GM23338 (cell line): ENCODE results near the gene GCN1. TPM values are rescaled to one million over a fixed set of nuclear protein-coding genes. Genes with fewer than 3 reads are reported as not detected.

Experiments used
- ATAC-seq: fragments of 200-7000 bp; cut with Tn5 transposase; 3 replicates; pipeline ENCODE4 v1.9.1; 2020
- DNase-seq: peaks from one replicate; pipeline ENCODE4 v3.0.0-alpha.2; 2015; ENCODE audit warnings: low spot score
- H2AFZ ChIP-seq: fragments of 200-600 bp; sonication (generic); 2 replicates; pipeline ENCODE4 v1.8.0; 2016; ENCODE audit warnings: antibody characterized with exemption, mild to moderate bottlenecking, moderate library complexity
- H3F3A ChIP-seq: fragments of 200-600 bp; sonication (generic); replicated peaks from 2 replicates; pipeline ENCODE4 v1.8.0; 2017; ENCODE audit warnings: antibody characterized with exemption, mixed run types, low read depth
- H3K27ac ChIP-seq: fragments of 200-600 bp; sonication (generic); 2 replicates; pipeline ENCODE4 v1.6.1; 2016; ENCODE audit warnings: low read depth
- H3K27me3 ChIP-seq: fragments of 200-600 bp; sonication (generic); 2 replicates; pipeline ENCODE4 v1.8.0; 2016; ENCODE audit warnings: mild to moderate bottlenecking, mixed run types, moderate library complexity; ENCODE audit not compliant: insufficient read depth
- H3K36me3 ChIP-seq: fragments of 200-600 bp; sonication (generic); 2 replicates; pipeline ENCODE4 v1.8.0; 2016; ENCODE audit warnings: mild to moderate bottlenecking; ENCODE audit not compliant: insufficient read depth
- H3K4me1 ChIP-seq: fragments of 200-600 bp; sonication (generic); 2 replicates; pipeline ENCODE4 v1.8.0; 2016; ENCODE audit warnings: mild to moderate bottlenecking, moderate library complexity; ENCODE audit not compliant: insufficient read depth
- H3K4me2 ChIP-seq: fragments of 200-600 bp; sonication (generic); 2 replicates; pipeline ENCODE4 v1.7.1; 2017; ENCODE audit warnings: mixed run types
- H3K4me3 ChIP-seq: fragments of 200-600 bp; sonication (generic); 2 replicates; pipeline ENCODE4 v1.6.1; 2016; ENCODE audit warnings: mixed run types
- H3K79me2 ChIP-seq: fragments of 200-600 bp; sonication (generic); replicated peaks from 2 replicates; pipeline ENCODE4 v1.8.0; 2017; ENCODE audit warnings: mild to moderate bottlenecking; ENCODE audit not compliant: insufficient read depth
- H3K9me2 ChIP-seq: fragments of 200-600 bp; sonication (generic); 2 replicates; pipeline ENCODE4 v1.8.0; 2017; ENCODE audit not compliant: insufficient read depth
- H4K20me1 ChIP-seq: fragments of 200-600 bp; sonication (generic); replicated peaks from 2 replicates; pipeline ENCODE4 v1.8.0; 2017; ENCODE audit warnings: mild to moderate bottlenecking; ENCODE audit not compliant: insufficient read depth
- H3K27ac Mint-ChIP-seq: 2 replicates; pipeline ENCODE4 v1.8.0; 2020; ENCODE audit warnings: inconsistent platforms, mild to moderate bottlenecking, moderate library complexity, mixed read lengths
- H3K27me3 Mint-ChIP-seq: 3 replicates; pipeline ENCODE4 v1.8.0; 2022; ENCODE audit warnings: low read depth, mild to moderate bottlenecking, moderate library complexity, mixed read lengths, inconsistent platforms; ENCODE audit not compliant: insufficient read depth, poor library complexity
- H3K36me3 Mint-ChIP-seq: 3 replicates; pipeline ENCODE4 v1.8.0; 2021; ENCODE audit warnings: low read depth, mild to moderate bottlenecking, inconsistent platforms, moderate library complexity, mixed read lengths
- H3K4me1 Mint-ChIP-seq: 3 replicates; pipeline ENCODE4 v1.8.0; 2020; ENCODE audit warnings: mild to moderate bottlenecking, inconsistent platforms, mixed read lengths
- H3K4me3 Mint-ChIP-seq: 3 replicates; pipeline ENCODE4 v1.8.0; 2021; ENCODE audit warnings: moderate library complexity, mild to moderate bottlenecking, inconsistent platforms, mixed read lengths
- H3K9me3 Mint-ChIP-seq: 3 replicates; pipeline ENCODE4 v1.8.0; 2020; ENCODE audit warnings: moderate library complexity, mild to moderate bottlenecking, inconsistent platforms, mixed read lengths
- CREB1 ChIP-seq: fragments of 250-450 bp; sonication (Bioruptor Pico); IDR thresholded peaks from 2 replicates; pipeline ENCODE4 v1.5.0; 2020; ENCODE audit warnings: low read depth, mild to moderate bottlenecking, moderate library complexity
- EZH2 ChIP-seq: fragments of 200-600 bp; sonication (generic); IDR thresholded peaks from one replicate; pipeline ENCODE4 v1.8.0; 2017; ENCODE audit warnings: antibody characterized with exemption, mild to moderate bottlenecking, low read depth; ENCODE audit not compliant: unreplicated experiment
- NANOG ChIP-seq: IDR thresholded peaks from 2 replicates; pipeline ENCODE4 v1.6.1; 2016; ENCODE audit warnings: antibody characterized with exemption, borderline replicate concordance
- REST ChIP-seq: IDR thresholded peaks from one replicate; pipeline ENCODE4 v1.6.1; 2018; ENCODE audit warnings: antibody characterized with exemption; ENCODE audit not compliant: unreplicated experiment
- ZNF114 ChIP-seq: fragments of 250-450 bp; sonication (Bioruptor Pico); IDR thresholded peaks from 2 replicates; pipeline ENCODE4 v1.5.0; 2020; ENCODE audit warnings: mild to moderate bottlenecking, moderate library complexity
- polyA plus RNA-seq: library from polyadenylated mRNA; unstranded; fragments of >200 nt; fragmentation: Nextera tagmentation; extraction: Ambion mirVana; gene quantifications from 2 replicates; pipeline ENCODE4 v1.2.1, GENCODE V29; 2016
- total RNA-seq: library from RNA; depleted of rRNA; stranded (reverse); fragments of >200 nt; shearing (Covaris generic); gene quantifications from 2 replicates; pipeline ENCODE4 v1.2.3, GENCODE V29; 2014
- TF ChIP-seq, protein P1 (sequence below): IDR thresholded peaks from 2 replicates; pipeline ENCODE4 v1.6.1; 2016; ENCODE audit warnings: antibody characterized with exemption
- TF ChIP-seq, protein P2 (sequence below), 2 experiments: fragments of 200-600 bp in 1 of 2; sonication (generic) in 1 of 2; conservative IDR thresholded peaks; 2 replicates each; pipeline versions ENCODE4 v1.5.1 to v1.6.1; 2016 to 2017; ENCODE audit warnings: antibody characterized with exemption in 2 of 2, low read depth in 2 of 2, mild to moderate bottlenecking in 2 of 2, moderate library complexity in 1 of 2

The GCN1 gene
- total and polyA plus RNA-seq, 2 experiments from 2014 or later = 18.0 to 177 TPM

DNA sequence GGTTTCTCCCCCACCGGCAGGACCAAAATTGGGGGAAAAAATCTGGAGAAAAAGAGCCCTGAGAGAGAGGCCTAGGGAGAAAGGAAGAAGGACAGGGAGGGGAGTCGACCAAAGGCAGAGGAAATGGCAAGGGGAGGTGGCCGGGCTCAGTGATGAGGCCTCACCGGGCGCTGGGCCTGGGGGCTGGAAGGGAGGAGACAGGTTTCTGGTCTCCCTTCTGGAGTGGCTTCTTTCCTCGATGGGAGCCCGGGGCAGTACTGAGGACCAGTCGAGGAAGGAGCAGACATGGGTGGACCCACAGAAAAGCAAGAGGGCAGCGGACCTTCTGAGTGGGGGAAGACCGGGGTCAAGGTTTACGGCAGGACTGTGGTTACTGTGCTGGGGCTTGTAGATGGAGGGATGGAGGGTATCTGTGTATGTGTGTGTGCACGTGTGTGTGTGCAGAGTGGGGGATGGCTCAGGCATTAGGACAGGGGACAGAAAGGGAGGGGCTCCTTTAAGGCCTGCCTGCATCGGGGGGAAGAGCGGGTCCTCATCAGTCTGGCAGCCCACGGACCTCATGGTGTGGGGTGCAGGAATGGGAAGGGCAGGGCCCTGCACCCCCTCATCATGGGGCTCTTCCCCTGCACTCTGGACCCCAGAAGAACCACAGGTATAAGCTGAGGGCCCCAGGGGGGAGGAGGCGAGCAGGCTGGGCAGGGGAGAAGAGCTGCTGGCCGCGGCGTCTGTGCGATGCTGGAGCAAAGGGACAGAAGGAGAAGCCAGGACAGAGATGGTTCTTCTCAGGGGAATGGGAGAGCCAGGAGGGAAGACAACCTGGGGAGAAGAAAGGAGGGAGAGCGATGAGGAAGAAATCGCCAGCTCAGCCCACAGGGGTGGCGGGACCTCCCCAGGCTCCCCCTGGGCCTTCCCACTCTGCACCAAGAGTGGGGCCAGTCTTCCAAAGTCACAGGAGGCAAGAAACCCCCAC lies 21.5 kb upstream of the GCN1 start:
- no peak overlapping the region; the same call in 2 of the 3 replicates for H3K4me3 Mint-ChIP-seq
- no peaks in the 10 kb centered on the region for H3K9me3 Mint-ChIP-seq
- DNase-seq = no peak
- H3K36me3 Mint-ChIP-seq = peaks cover 57% of the 10 kb centered on the region
- Histone ChIP-seq H3K79me2 (no peaks in the 10 kb centered on the region), H2AFZ (no peak overlapping the region), H4K20me1 (peaks cover 5% of the 10 kb centered on the region; the same call in 1 of the 2 replicates), H3K36me3 (peaks cover 13% of the 10 kb centered on the region; the same call in 1 of the 2 replicates), H3K4me3 (no peak overlapping the region), H3K27me3 (no peaks in the 10 kb centered on the region), H3K4me1 (no peaks in the 10 kb centered on the region), H3F3A (peaks cover 12% of the 10 kb centered on the region; the same call in 1 of the 2 replicates), H3K9me2 (no peaks in the 10 kb centered on the region), H3K27ac (peak overlapping the region; percentile 76), H3K4me2 (0 out of 2 replicates have a peak overlapping the region, but pooled peaks have one; percentile 29)
- H3K27me3 Mint-ChIP-seq = peaks cover 22% of the 10 kb centered on the region
- H3K27ac Mint-ChIP-seq = peak overlapping the region; percentile 53
- peaks cover 6% of the 10 kb centered on the region for H3K4me1 Mint-ChIP-seq
- TF ChIP-seq EZH2 = no peak
- ATAC-seq = no peak; the same call in 2 of the 3 replicates

DNA sequence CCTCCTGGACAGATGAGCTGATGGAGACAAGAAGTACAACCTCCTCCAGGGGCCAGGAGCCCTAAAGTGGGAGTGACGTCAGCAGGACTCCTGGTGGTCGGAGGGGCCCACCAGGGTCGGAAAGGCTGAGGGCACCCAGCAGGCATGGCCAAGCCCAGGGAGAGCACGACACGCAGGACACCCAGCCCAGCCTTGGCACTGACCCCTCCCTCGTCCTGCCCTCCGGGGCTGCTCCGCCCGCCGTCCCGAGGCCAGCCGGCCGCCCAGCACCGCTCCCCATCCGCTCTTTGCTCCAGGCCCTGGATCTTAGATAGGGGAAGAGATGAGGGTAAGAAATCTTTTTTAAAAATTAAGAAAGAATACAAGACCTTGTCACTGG lies 20.8 kb upstream of the GCN1 start:
- H4K20me1 ChIP-seq = peaks cover 5% of the 10 kb centered on the region; the same call in 1 of the 2 replicates
- no peak for DNase-seq
- Mint-ChIP-seq H3K4me1 (peaks cover 6% of the 10 kb centered on the region), H3K27ac (0 out of 2 replicates have a peak overlapping the region, but pooled peaks have one; percentile 53), H3K4me3 (no peak overlapping the region; the same call in 2 of the 3 replicates), H3K36me3 (peaks cover 55% of the 10 kb centered on the region), H3K9me3 (no peaks in the 10 kb centered on the region), H3K27me3 (peaks cover 20% of the 10 kb centered on the region)
- H3F3A ChIP-seq = peaks cover 12% of the 10 kb centered on the region; the same call in 1 of the 2 replicates
- no peaks in the 10 kb centered on the region for H3K9me2 ChIP-seq
- no peak overlapping the region for H3K4me3 ChIP-seq
- peaks cover 13% of the 10 kb centered on the region; the same call in 1 of the 2 replicates for H3K36me3 ChIP-seq
- no peak for ATAC-seq
- 0 out of 2 replicates have a peak overlapping the region, but pooled peaks have one; percentile 29 for H3K4me2 ChIP-seq
- H3K27me3 ChIP-seq = no peaks in the 10 kb centered on the region
- H3K4me1 ChIP-seq = no peaks in the 10 kb centered on the region; the same call in 1 of the 2 replicates
- H3K79me2 ChIP-seq = no peaks in the 10 kb centered on the region
- peak overlapping the region; percentile 76 for H3K27ac ChIP-seq
- H2AFZ ChIP-seq = no peak overlapping the region
- TF ChIP-seq NANOG (no peak), ZNF114 (no peak), CREB1 (CRISPR knock-in tag) (no peak), REST (no peak)
- TF ChIP-seq, protein P1, sequence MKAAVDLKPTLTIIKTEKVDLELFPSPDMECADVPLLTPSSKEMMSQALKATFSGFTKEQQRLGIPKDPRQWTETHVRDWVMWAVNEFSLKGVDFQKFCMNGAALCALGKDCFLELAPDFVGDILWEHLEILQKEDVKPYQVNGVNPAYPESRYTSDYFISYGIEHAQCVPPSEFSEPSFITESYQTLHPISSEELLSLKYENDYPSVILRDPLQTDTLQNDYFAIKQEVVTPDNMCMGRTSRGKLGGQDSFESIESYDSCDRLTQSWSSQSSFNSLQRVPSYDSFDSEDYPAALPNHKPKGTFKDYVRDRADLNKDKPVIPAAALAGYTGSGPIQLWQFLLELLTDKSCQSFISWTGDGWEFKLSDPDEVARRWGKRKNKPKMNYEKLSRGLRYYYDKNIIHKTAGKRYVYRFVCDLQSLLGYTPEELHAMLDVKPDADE = no peak
- TF ChIP-seq, protein P2, sequence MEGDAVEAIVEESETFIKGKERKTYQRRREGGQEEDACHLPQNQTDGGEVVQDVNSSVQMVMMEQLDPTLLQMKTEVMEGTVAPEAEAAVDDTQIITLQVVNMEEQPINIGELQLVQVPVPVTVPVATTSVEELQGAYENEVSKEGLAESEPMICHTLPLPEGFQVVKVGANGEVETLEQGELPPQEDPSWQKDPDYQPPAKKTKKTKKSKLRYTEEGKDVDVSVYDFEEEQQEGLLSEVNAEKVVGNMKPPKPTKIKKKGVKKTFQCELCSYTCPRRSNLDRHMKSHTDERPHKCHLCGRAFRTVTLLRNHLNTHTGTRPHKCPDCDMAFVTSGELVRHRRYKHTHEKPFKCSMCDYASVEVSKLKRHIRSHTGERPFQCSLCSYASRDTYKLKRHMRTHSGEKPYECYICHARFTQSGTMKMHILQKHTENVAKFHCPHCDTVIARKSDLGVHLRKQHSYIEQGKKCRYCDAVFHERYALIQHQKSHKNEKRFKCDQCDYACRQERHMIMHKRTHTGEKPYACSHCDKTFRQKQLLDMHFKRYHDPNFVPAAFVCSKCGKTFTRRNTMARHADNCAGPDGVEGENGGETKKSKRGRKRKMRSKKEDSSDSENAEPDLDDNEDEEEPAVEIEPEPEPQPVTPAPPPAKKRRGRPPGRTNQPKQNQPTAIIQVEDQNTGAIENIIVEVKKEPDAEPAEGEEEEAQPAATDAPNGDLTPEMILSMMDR (conservative IDR thresholded peaks at IDR 0.05; ENCODE audit: low read depth in 2 of 2) = no peak
